Tibial nerve (tissue), 4 donors: ENCODE measurements around the gene PYCR2. TPM values are rescaled to one million over a fixed set of nuclear protein-coding genes. Genes with fewer than 3 reads are reported as not detected.
A peak's percentile ranks its signal among the peaks of the same experiment; 100 is the strongest.

ENCODE experiments used
- DNase-seq, 2 donors: peaks; one replicate each; pipeline ENCODE4 v3.0.0-alpha.2; 2019; ENCODE audit warnings: low spot score in 2 of 2
- H3K27ac ChIP-seq, 4 donors: fragments of 200-600 bp; sonication (generic) in 3 of 4; one replicate each; pipeline ENCODE4 v1.5.1; 2017 to 2019; ENCODE audit warnings: mild to moderate bottlenecking in 1 of 4
- H3K27me3 ChIP-seq, 2 donors: fragments of 200-600 bp; sonication (generic) in 1 of 2; one replicate each; pipeline versions ENCODE4 v1.5.1 to v1.6.0; 2017 to 2019
- H3K36me3 ChIP-seq, 3 donors: fragments of 200-600 bp; sonication (generic); one replicate each; pipeline ENCODE4 v1.5.1; 2018 to 2019
- H3K4me1 ChIP-seq, 4 donors: fragments of 200-600 bp; sonication (generic) in 3 of 4; one replicate each; pipeline ENCODE4 v1.5.1; 2017 to 2019
- H3K4me3 ChIP-seq, 4 donors: fragments of 200-600 bp; sonication (generic) in 3 of 4; one replicate each; pipeline ENCODE4 v1.5.1; 2017 to 2019; ENCODE audit warnings: mild to moderate bottlenecking in 1 of 4, moderate library complexity in 1 of 4
- H3K9me3 ChIP-seq, 4 donors: fragments of 200-600 bp; sonication (generic) in 3 of 4; one replicate each; pipeline ENCODE4 v1.5.1; 2017 to 2019
- CTCF ChIP-seq, 5 experiments: fragments of 200-600 bp in 3 of 5; fragments of 450-650 bp in 2 of 5; sonication (generic) in 3 of 5; IDR thresholded peaks; one replicate each; pipeline ENCODE4 v1.5.1; 2016 to 2019; ENCODE audit warnings: antibody characterized with exemption in 5 of 5, mild to moderate bottlenecking in 3 of 5, moderate library complexity in 2 of 5
- EP300 ChIP-seq, 2 donors: sonication (generic); formaldehyde crosslinking; IDR thresholded peaks; one replicate each; pipeline ENCODE4 v1.6.1; 2017; ENCODE audit warnings: antibody characterized with exemption in 2 of 2, mild to moderate bottlenecking in 1 of 2
- POLR2A ChIP-seq, 2 donors: fragments of 450-650 bp; IDR thresholded peaks; one replicate each; pipeline ENCODE4 v1.6.1; 2017; ENCODE audit warnings: antibody characterized with exemption in 2 of 2, mild to moderate bottlenecking in 2 of 2, moderate library complexity in 2 of 2
- WGBS, 2 donors: methylation state at CpG; one replicate each; pipeline ENCODE4 v1.1.5; 2018; 5-methylcytosine and 5-hydroxymethylcytosine counted together
- total RNA-seq, 4 donors: library from RNA; depleted of rRNA; stranded (reverse); fragments of >200 nt; gene quantifications; one replicate each; pipeline ENCODE4 v1.1.0, GENCODE V29; 2016

The PYCR2 gene
- total RNA-seq, 4 donors from 2014 or later: 54.2 to 80.8 (median 59.0) TPM

- peaks cover 0 to 56% (median 34%) of the 10 kb centered on the region in 4 donors for H3K4me1 ChIP-seq
- H3K9me3 ChIP-seq: no peaks in the 10 kb centered on the region
- peaks cover 0 to 39% (median 3%) of the 10 kb centered on the region in 3 donors for H3K36me3 ChIP-seq
- H3K27ac ChIP-seq: peak overlapping the region in 3 of 4 donors; percentile 36 to 91 (median 89)
- H3K4me3 ChIP-seq: no peak overlapping the region
- no peak for TF ChIP-seq EP300 (IDR thresholded peaks at IDR 0.05)
- TF ChIP-seq POLR2A (IDR thresholded peaks at IDR 0.05): no peak
- no peak for TF ChIP-seq CTCF (IDR thresholded peaks at IDR 0.05)
- 74 to 77% methylated on average over 4 of the region's 4 CpGs for WGBS, 2 donors
- no peaks in the 10 kb centered on the region for H3K27me3 ChIP-seq
- no peak for DNase-seq
These were observed 45.8 kb downstream of the PYCR2 start for GRCh38 chr1:225878282-225878681.

GRCh38 chr1:225877580-225877979, 46.5 kb downstream of the PYCR2 start:
- Histone ChIP-seq H3K4me3 (no peak overlapping the region), H3K36me3 (peaks cover 0 to 46% (median 7%) of the 10 kb centered on the region in 3 donors), H3K27ac (peak overlapping the region in 3 of 4 donors; percentile 36 to 91 (median 89)), H3K27me3 (no peaks in the 10 kb centered on the region), H3K4me1 (peaks cover 0 to 53% (median 34%) of the 10 kb centered on the region in 4 donors), H3K9me3 (no peaks in the 10 kb centered on the region)
- 24 to 27% methylated on average over 10 of the region's 10 CpGs for WGBS, 2 donors
- TF ChIP-seq CTCF (IDR thresholded peaks at IDR 0.05) (peak in 3 of 5 experiments; percentile 20 to 37 (median 28)), POLR2A (IDR thresholded peaks at IDR 0.05) (no peak), EP300 (IDR thresholded peaks at IDR 0.05) (no peak)
- peak; percentile 26 to 42 for DNase-seq

GRCh38 chr1:225876900-225877510, 47.0 kb downstream of the PYCR2 start:
- DNase-seq: no peak
- Histone ChIP-seq H3K9me3 (no peaks in the 10 kb centered on the region), H3K4me1 (peaks cover 0 to 53% (median 34%) of the 10 kb centered on the region in 4 donors), H3K4me3 (no peak overlapping the region), H3K27ac (peak overlapping the region in 3 of 4 donors; percentile 6 to 91 (median 89)), H3K36me3 (peaks cover 0 to 51% (median 7%) of the 10 kb centered on the region in 3 donors), H3K27me3 (no peaks in the 10 kb centered on the region)
- WGBS, 2 donors: 66 to 69% methylated on average over 12 of the region's 12 CpGs
- no peak for TF ChIP-seq CTCF (IDR thresholded peaks at IDR 0.05)
- no peak for TF ChIP-seq EP300 (IDR thresholded peaks at IDR 0.05)
- TF ChIP-seq POLR2A (IDR thresholded peaks at IDR 0.05): no peak

- no peak for DNase-seq
- Histone ChIP-seq H3K9me3 (no peaks in the 10 kb centered on the region), H3K4me1 (peaks cover 0 to 38% (median 28%) of the 10 kb centered on the region in 4 donors), H3K27me3 (no peaks in the 10 kb centered on the region), H3K36me3 (peaks cover 0 to 68% (median 18%) of the 10 kb centered on the region in 3 donors), H3K27ac (no peak overlapping the region), H3K4me3 (no peak overlapping the region)
- 90 to 91% methylated on average over 12 of the region's 12 CpGs for whole genome bisulfite sequencing, 2 donors
- TF ChIP-seq CTCF (IDR thresholded peaks at IDR 0.05): no peak
- TF ChIP-seq EP300 (IDR thresholded peaks at IDR 0.05): no peak
- no peak for TF ChIP-seq POLR2A (IDR thresholded peaks at IDR 0.05)
These were observed 48.8 kb downstream of the PYCR2 start for GRCh38 chr1:225875044-225875815.

- DNase-seq: no peak
- TF ChIP-seq EP300 (IDR thresholded peaks at IDR 0.05): no peak
- no peak for TF ChIP-seq CTCF (IDR thresholded peaks at IDR 0.05)
- TF ChIP-seq POLR2A (IDR thresholded peaks at IDR 0.05): no peak
- Histone ChIP-seq H3K4me1 (peaks cover 0 to 30% (median 22%) of the 10 kb centered on the region in 4 donors), H3K27ac (no peak overlapping the region), H3K36me3 (peaks cover 0 to 76% (median 18%) of the 10 kb centered on the region in 3 donors), H3K27me3 (no peaks in the 10 kb centered on the region), H3K9me3 (no peaks in the 10 kb centered on the region), H3K4me3 (no peak overlapping the region)
- WGBS, 2 donors: 91 to 93% methylated on average over 11 of the region's 11 CpGs
These were observed 49.6 kb downstream of the PYCR2 start for GRCh38 chr1:225874431-225874830.
